HG03175 (cell line): Measurements from ENCODE around the gene CIBAR2.
A peak's percentile ranks its signal among the peaks of the same experiment; 100 is the strongest.
"Not testable (repeated sequence)": the region's sequence is repeated elsewhere in the genome, so short reads cannot be mapped to it uniquely, and the experiment has no call there.

Experiments
- ATAC-seq: cut with Tn5 transposase; IDR thresholded peaks from one replicate; pipeline ENCODE4 v1.9.1; 2021; ENCODE audit warnings: mild to moderate bottlenecking, moderate library complexity; ENCODE audit not compliant: unreplicated experiment

CIBAR2 gene

DNA sequence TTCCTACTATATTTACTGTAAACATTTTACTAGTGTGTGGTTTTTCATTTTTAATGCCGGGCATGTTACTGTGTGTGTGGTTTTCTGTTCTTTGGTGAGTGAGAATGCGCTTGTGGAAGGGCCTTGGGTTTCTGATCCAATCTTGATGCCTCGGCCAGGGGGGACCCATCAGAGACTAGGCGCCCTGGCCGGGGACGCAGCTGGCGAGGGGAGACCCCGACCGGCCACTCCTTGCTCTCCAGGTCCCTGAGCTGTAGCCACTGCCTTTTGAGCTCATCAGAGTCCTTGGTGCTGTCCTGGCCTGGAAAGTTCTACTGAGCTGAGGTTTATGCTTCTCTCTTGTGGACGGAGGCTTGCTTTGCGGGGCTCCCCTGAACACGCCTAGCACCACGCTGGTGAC is 47.2 kb downstream of the CIBAR2 start:
- no peak for ATAC-seq

DNA sequence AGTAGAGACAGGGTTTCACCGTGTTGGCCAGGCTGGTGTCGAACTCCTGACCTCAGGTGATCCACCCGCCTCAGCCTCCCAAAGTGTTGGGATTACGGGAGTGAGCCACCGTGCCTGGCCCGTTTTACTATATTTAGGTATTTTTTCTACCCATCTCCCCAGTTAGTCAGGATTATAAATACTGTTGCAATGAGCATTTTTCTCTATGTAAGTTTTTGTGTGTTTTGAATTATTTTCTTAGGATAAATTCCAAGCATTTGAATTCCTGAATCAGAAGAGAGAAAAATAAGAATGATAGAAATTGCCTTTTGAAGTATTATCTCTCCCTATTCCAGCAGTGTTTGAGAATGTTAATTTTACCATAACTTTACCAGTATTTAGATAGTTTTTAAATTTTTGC is 48.1 kb downstream of the CIBAR2 start:
- no peak for ATAC-seq

GRCh38 chr16:85062845-85063244 is 49.4 kb downstream of the CIBAR2 start:
- ATAC-seq: no peak

- ATAC-seq: no peak
Observed at GRCh38 chr16:85062323-85062722, 49.9 kb downstream of the CIBAR2 start.

GRCh38 chr16:85061566-85061965 is 50.7 kb downstream of the CIBAR2 start:
- no peak for ATAC-seq

GRCh38 chr16:85058909-85059308 is 53.4 kb downstream of the CIBAR2 start:
- ATAC-seq: no peak

GRCh38 chr16:85057948-85058347 is 54.3 kb downstream of the CIBAR2 start:
- ATAC-seq: no peak

DNA sequence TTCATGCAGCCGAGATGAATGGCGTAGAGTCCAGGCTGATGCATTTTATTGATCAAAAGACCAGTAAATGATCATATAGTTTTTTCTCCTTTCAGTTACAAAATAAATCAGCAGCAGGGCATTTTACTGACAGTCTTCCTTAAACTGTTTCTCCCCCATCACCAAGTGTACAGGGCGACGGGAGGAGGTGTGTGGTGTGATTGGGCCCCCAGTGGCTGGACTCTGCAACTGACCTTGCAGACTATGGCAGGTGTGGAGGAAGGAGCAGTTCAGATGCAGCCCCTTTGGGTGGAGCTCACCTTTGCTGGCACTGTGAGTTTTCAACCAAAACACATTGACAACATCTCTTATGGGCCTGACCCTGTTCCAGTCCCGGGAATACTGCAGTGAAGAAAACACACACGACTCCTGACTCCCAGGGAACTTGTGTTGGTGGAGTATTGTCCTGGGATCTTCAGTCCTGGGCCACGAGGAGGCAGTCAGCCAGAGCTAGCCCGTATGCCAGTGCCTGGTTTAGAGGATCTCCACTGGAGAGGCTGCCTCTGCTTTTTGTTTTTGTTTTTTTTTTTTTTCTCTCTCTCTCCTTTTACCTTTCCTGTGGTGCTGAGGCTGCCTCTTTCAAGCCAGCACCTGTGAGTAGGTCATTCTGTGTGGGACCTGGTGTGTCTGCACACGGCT is 54.9 kb downstream of the CIBAR2 start:
- no peak for ATAC-seq

GRCh38 chr16:85056211-85056748 is 56.0 kb downstream of the CIBAR2 start:
- no peak for ATAC-seq

DNA sequence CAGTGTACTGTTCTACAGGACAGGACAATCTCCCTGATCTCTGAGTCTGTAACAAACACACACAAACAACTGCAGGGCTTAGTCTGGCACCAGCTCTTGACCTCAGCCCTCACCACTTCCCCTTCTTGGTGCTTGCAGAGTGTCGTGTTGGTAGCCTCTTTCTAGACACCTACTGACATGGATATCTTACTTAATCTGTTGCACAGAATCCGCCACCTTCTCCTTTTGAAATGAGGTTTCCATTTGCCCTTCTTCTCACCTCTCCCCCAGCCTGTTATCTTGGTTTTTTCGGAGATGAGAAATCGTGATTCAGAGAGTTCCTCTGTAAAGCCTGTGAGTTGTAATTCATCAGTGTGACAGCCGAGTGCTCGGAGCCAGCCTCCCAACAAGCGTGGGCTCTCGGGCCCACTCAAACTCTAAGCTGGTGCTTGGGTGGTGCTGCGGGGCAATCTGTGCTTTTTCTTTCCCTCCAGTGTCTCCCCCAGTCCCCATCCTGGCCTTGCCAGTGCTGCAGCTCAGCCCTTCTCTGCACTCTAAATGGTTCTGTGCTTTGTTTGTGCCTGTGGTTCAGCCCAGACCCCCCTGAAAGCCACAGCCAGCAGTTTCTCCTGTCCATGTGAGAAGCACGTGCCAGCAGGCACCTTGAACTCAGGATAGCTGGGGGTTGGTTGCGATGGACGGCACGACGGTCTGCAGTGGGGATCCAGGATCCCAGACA is 56.6 kb downstream of the CIBAR2 start:
- ATAC-seq: peak; percentile 92

DNA sequence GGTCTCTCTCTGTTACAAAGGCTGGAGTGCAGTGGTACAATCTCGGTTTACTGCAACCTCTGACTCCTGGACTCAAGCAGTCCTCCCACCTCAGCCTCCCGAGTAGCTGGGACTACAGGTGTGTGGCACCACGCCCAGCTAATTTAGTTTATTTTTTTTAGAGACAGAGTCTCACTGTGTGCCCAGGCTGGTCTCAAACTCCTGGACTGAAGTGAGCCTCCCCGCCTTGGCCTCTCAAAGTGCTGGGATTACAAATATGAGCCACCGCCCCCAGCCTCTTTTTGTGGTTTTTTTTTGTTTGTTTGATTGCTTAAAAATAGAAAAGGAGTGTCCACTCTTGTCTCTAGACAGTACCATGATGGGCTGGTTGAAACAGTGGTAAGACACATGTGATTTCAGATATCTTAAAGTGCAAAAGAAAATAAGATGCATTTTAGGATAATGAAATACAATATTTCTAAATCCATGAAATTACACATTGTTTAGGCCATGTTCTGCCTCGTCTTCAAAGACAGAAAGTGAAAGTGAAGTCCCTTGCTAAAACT is 57.3 kb downstream of the CIBAR2 start:
- ATAC-seq: no peak

DNA sequence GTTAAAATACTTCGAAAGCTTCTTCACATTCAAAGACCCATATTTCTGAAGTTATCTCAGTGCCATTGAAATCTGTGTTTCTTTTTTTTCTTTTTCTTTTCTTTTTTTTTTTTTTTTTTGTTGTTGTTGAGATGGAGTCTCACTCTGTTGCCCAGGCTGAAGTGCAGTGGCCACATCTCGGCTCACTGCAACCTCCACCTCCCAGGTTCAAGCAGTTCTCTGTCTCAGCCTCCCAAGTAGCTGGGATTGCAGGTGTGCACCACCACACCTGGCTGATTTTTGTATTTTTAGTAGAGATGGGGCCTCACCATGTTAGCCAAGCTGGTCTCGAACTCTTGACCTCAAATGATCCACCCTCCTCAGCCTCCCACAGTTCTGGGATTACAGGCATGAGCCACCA is 58.0 kb downstream of the CIBAR2 start:
- ATAC-seq: not testable (repeated sequence)

GRCh38 chr16:85052536-85052935 is 59.7 kb downstream of the CIBAR2 start:
- no peak for ATAC-seq

DNA sequence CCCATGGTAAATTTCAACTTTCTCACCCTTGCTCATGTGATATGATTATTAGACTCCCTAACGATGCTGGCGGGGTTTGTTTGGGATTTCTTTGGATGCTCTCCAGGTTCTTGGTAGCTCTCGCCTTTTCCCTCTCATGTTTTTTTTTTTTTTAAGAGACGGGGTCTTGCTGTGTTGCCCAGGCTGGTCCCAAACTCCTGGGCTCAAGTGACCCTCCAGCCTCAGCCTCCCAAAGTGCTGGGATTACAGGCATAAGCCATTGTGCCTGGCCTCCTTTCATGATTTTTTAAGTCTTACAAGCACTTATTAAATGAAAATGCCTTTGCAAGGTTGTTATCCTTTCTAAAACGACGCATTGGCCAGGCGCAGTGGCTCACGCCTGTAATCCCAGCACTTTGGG is 60.6 kb downstream of the CIBAR2 start:
- no peak for ATAC-seq

- no peak for ATAC-seq
Observed at GRCh38 chr16:85051067-85051581, 61.1 kb downstream of the CIBAR2 start.

DNA sequence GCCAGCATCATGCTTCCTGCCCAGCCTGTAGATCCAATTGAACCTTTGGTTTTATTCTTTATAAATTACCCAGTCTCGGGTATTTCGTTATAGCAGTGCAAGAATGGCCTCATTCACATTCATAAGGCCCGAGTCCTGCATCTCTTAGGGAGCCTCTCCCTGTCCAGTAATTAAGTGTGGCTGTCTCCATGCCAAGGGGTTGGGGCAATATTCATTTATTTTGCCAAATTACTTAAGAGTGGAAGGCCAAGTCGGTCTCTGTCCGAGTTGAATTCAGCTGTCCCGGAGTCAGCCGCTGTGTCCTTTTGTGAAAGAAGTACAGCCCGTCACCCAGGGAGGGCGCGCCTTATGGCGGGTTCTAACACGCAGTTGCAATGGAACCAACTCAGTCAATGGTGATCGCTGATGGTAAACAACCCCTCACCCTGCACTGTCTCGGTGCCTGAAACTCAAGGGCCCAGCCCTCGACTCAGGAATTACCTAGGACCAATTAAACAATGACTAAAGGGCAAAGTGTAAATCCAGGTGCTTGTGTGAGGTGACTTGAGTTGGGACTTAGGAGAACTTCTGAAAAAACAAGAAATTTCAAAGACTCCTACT is 62.5 kb downstream of the CIBAR2 start:
- ATAC-seq: no peak

DNA sequence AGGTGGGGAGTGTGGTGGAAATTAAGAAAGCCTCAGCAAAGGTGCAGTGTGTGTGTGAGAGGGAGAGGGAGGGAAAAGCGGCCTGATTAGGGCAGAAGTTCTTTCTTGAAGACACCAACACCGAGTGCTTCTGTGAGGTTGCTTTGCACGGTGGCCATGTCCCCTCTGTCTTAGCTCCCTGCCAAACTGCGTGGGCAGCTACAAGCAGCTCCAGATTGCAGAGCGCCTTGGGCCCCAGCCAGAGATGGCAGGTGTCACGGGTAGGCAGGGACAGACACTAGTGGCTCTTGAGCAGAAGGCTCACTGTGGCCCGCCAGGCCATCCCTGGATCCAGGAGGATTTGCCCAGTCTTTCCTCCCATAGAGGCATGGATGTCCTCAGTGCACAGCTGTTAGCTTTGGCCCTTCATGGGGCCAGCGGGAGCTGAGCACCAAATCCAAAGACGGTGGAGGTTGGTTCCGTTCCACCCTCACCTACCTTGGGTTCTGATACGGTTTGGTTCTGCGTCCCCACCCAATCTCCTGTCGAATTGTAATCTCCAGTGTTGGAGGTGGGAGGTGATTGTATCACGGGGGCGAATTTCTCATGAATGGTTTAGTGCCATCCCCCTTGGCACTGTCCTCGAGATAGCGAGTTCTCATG is 63.2 kb downstream of the CIBAR2 start:
- no peak for ATAC-seq
